GM19239 (cell line): ENCODE results near the gene BLACAT1.

ENCODE experiments used
- DNase-seq: peaks from one replicate; pipeline ENCODE4 v3.0.0; 2011; ENCODE audit warnings: low spot score; ENCODE audit not compliant: insufficient read length
- FAIRE-seq: peaks from 2 replicates; lab custom pipeline; 2011; peaks lifted over from hg19 to GRCh38; lab: Jason Lieb, UNC

BLACAT1 gene

DNA sequence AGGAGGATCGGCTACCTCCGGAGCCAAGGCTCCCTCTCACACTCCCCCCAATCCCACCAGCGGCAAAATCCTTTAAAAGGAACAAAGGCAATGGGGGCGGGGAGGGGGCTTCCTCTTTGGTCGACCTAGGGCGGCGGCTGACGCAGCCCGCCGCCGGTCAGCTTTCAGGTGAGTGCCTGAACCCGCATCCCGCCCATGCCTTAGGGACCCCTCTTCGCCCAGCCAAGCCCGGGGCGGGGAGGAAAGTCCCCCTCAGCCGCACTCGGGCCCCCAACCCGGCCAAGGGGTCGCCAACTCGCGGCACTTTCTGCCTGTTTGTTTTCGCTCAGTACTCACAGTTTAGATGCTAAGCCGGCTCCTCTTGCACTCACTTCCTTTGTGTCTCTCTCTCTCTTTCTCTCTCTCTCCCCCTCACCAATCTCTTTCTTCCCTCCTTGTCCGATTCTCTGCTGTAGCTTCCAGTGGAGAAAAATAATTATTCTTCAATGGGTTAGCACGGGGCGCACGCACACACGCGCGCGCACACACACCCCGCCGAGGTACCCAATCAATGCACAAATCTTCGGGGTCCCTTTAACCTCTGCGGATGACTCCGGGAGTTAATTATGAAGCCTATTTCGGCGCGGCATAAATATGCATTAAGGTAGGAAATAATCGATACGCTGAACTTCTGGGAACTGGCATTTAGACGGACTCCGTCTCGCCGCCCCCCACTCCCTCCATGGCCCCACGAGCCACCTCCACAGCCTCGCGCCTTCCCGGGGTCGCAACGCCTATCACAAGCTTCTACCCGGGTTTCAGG is at the start of gene BLACAT1:
Gene BLACAT1 (minus strand): TSS at position 465 of the 802 bp plus-strand sequence.
- FAIRE-seq, result no peak
- no peak for DNase-seq

DNA sequence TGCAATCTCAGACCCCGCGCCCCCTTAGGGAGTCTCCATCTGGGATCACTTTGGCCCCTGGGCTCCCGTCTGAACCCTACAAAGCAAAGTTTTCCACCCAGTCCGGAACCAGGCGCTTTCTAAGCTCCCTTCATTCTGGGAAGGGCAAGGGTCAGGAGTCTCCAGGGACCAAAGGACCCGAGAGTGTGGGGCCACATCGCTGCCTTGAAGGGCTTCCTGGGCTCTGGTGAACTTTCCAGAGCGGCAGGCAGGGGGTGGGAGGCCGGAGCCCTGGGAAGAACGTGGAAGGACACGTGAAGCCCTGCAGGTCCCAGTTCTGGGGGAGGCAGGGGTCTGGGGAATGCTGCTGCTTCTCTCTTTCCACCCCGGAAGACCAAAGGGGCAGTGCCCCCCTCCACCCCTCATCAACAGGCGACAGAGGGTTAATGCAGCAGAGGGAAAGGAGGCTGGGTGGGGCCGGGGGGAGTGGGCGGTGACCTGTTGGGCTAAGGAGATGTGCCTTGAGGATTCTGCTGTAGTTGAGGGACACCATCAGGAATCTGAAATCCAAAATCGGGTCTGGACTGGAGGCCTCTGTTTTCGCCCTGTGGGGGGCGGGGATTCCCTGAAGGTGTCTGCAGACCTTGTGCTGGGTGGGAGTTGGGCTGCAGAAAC is 49.4 kb upstream of the BLACAT1 start:
- FAIRE-seq, result no peak
- DNase-seq, result no peak

DNA sequence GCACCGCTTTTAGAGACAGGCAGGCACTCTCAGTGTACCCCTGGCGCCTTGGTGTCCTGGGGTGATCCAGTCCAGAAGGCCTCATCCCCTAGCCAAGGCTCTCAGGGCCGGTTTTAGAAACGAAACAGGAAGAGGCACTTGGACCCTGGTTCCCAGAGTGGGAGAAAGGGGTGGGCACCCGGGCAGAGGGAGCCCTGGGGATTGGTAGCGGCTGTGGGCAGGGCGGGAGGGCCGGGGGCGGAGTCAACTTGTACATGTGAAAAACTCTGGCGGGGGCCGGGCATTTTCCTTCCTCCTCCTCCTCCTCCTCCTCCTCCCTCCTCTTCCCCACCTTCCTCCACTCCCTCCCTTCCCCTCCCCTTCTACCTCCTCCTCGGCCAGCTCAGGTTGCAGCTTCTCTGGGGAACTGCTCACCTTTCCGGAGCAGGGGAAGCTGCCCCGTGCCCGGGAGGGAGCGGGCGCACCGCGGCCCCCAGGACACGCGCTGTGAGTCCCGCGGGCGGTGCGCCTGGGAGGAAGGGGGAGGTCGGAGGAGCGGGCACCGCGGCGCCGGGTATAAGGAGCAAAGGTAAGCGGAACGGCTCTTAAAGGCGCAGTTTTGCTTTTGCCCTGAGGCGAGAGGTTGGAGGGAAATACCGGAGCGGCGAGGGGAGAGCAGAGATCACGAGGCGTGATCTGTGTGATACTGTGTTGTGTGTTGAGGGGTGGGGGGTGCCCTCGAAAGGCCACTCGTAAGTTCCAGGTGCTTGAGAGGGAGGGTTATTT is 48.6 kb upstream of the BLACAT1 start, which contains the start of gene CDK18:
Gene CDK18 (plus strand): TSS at position 359 of the 765 bp plus-strand sequence. CDS start 18,499 bp downstream, outside the sequence.
- DNase-seq (no peak), FAIRE-seq (no peak)

DNA sequence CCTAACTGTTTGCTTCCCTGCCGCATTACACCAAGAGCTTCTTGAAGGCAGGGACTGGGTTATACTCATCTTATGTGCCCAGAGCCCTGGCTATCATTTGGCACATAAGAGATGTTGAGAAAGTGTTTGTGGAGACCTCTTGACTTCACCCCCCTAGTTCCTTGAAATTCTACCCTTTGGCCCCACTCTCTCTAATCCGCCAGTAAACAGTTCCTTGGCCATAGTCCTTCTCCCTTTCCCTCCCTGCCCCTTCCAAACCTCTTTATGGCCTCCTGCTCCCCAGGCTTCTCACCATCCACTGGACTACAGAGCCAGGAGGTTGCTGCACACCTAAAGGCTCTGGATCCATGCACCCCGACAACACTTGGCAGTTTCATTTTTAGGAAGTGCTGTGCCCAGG is 47.1 kb upstream of the BLACAT1 start:
- DNase-seq (no peak), FAIRE-seq (no peak)

DNA sequence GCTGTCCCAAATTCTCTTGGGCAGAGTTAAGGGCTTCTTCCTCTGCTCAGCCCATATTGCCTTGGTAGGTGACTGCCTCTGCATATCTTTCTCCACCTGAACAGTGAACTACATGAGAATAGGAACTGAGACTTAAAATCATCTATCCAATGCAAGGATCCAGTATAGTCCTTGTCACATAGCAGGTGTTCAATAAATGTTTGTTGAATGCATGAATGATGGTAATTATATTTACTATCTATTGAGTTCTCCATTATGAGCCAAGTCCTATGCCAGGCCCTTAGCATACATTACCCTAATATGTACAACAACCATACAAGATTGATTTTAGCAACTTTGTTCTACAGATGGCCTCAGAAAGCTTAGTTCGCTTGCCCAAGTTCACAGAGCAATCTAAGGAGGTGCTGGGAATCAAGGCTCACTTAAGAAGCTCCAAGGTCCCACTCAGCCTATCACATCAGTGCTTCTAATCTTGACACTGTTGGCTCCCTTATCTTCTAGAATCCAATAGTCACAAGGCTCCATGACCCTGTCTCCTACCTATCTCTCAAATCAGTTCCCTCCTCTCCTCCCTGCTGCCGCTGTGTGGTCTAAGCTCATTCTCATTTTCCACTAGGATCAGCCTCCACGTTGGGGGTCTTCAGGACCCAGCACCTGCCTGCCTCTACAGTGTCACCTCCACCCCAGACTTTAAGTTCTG is 46.4 kb upstream of the BLACAT1 start:
- no peak for FAIRE-seq
- DNase-seq, result no peak

DNA sequence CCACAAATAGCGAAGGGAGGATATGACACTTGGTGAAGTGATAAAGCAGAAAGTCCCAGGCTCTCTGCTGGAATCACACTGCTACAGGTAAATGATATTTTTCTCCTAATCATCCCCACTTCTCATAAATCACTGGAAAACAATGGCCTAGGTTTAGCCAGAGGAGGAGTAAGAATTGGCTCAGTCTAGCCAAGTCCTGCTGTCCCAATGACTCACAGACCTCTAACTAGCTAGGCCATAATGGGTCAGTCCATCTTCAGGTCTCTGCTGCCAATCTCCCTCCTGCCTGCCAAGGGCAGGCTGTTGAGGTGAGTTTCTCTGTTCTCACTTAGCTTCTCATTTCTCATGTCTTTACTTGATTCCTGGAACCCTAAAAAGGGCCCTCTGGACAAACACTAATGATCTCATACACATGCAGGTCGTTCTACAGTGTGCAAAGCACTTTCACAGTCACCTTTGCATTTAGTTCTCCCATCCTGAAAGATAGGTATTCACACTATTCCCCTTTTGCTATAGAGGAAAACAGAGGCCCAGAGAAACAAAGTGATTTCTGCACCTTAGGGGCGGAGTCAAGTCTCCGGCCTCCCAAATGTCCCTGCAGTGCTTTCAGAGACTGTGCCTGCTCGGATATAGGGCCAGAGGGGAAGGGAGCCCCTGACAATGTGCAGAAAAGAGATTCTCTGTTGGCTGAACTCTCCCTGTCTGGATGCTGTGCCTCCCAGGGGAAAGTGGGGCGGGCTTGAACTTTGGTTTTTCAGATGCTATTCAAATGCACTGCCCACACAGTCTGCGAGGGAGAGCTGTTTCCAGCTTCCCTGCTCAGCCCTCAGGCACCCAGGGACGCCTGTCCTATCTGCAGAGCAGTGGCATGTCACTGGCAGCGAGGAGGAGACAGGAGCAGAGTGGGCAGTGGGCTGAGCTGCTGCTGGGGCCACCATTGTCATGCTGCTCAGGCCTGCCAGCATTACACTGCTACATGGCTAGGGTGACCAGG is 44.7 kb upstream of the BLACAT1 start:
- no peak for DNase-seq
- no peak for FAIRE-seq

DNA sequence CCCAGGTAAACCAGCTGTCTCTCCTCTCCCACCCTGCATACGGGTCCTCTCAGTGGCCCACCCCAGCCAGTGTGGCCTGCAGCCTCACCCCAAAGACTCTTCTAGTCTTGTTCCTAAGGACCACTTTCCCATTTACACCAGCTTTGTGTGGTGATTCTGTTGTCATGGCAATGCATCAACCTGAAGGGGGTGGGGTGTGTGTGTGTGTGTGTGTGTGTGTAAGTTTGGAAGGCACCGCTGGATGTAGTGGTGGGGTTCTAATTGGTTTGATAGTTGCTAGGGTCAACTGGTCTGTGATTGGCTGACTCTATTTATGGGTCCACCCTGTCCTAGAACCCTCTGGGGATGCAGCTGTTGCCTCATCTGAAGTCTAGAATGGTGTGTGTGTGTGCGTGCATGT is 43.9 kb upstream of the BLACAT1 start:
- FAIRE-seq (no peak), DNase-seq (no peak)

DNA sequence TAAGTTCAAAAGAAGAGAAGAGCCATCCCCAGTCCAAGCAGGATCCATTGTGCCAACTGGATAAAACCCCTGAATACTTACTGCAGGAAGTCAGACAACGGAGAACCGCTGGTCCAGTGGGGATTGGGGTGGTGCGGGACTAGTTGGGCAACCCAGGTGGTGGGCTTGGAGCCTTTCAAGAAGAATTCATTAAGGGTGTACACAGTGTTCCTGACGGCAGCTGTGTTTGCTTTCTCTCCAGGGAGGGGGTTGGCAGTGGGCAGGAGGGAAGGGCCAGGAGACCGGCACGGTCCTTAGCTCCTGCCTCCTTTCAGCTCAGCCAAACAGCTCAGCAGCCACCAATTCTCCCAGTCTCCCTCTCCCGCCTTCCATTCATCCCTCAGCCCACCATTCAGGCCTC is 41.5 kb upstream of the BLACAT1 start:
- FAIRE-seq (no peak), DNase-seq (no peak)

DNA sequence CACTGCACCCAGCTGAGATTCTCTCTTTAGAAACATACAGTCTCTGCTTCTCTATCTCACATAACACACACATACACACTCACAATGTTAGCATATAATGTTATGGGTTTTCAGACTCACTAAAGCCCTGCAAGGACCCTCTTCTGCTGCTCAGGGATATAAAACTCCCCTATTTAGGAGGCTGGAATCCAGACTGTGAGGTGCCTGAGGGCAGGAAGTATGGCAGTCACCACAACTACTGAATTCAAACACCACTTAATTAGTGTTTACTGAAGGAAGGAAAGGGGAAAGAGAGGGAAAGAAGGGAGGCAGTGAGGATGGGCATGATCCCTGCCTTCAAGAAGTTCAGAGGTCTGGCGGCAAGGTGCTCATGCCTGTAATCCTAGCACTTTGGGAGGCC is 40.8 kb upstream of the BLACAT1 start:
- DNase-seq (no peak), FAIRE-seq (no peak)

DNA sequence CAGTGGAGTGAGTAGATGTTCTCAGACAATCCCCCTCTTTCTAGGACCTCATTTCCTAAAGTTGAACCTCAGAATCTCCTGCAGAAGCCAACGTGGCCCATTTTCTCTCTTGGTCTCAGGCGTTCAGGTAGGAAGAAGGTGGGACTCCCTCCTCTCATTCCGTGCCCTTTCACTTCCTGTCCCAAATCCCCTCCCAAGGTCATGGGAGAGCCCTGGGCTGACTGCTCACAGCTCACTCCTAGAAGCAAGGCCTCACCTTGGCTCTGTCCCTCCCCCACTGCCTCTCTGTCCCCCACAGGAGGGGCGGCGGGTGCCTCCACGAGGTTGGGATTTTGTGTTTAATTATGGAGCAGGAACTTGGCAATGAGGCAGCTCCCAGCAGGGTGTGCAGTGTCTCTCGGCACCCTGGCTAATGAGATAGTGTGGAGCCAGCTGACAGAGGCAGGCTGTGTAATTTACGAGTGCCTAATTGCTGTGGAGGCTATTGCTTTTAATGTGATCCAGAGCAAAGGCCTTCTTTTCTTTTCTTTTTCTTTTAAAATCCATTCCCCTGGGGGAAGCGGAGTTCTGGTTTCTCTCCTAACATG is 39.5 kb upstream of the BLACAT1 start:
- no peak for FAIRE-seq
- DNase-seq, result no peak

DNA sequence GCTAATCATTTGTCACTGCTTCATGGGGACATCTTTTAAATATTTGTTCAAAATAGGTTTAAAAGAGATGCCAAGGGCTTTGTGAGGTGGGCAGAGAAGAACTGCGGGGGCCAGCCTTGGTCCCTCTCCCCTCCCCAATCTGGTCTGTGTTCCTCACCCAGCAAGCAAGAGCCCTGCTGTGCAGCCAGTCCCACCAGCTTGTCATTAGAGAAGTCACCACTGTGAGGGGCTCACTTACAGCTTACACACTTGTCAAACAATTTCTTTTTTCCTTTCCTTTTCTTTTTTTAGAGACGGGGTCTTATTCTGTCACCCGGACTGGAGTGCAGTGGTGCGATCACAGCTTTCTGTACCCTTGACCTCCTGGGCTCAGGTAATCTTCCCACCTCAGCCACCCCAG is 38.3 kb upstream of the BLACAT1 start:
- no peak for DNase-seq
- no peak for FAIRE-seq

DNA sequence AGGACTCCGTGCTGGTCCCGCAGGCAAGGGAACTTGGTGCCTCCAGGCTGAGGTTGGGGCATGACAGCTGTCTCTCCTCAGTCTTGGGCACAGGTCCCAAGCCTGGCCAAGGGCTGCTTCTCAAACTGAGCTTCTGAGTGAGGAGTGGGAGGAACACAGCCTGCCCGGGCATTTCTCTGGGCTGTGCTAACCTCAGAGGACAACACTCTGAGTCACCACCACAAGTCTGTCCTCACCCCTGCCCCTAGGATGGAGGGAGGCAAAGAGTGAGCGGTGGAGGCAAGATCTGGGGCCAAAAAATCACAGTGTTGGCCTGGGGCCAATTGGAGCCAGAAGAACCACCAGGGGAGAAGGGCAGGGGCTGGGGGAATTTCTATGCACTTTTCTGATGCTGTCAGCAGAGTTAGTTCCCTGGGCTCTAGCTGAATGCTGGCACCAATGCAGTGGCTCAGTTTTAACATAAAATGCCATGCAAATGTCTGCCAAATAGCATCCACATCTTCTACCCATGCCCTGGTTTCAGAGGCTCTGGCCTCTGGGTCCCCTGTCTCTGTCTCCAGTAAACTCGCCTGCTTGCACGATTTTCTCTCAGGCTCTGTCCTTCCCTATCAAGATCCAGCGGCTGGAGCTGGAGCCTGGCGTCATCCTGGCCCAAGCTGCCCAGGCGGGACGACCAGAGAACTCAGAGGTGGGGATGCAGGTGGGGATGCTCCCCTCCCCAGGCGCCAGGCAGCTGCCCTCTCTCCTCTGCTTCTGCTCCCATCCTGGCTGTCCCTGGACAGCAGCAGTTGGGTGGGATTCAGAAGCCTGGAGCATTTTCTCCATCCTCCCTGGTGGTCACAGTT is 37.6 kb upstream of the BLACAT1 start:
- no peak for DNase-seq
- no peak for FAIRE-seq

DNA sequence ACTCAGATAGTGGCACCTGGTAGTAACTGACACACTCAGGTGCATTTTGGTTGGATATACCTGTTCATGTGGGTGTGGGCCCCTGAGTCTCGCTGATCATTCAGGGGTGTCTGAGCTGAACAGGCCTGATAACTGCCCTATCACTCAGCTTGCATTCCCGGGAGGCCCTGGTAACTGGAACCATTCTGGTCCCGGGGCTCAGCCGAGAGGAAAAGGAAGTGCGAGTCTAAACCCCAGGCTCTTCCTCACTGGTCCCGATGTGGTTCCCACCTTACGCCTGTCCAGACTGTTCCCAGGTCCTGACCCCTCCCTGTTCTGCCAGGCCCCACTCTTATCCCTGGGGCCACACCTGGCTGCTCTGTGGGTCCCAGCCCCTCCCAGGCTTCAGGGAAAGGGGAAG is 36.9 kb upstream of the BLACAT1 start:
- DNase-seq (no peak), FAIRE-seq (no peak)

DNA sequence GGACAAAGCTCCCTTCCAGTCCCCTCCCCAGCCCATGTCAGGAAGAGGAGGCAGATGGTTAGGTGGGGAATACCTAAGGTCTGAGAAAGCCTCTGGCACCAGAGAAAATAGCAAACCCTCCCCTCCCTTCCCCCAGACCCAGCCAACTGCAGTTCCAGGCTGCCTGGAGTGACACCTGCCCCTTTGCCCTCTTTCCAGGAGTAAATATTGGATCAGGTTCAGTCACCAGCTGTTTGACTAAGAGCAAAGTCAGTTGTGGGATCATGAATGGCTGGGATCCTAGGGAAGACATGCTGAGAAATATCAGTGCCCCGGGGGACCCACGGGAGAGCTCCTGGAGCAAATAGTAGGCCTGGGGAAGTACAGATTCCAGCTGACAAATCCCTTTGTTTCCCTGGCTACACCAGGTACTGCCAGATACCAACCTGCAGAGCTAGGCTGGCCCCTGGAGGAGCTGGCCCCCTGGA is 36.4 kb upstream of the BLACAT1 start:
- no peak for FAIRE-seq
- no peak for DNase-seq

DNA sequence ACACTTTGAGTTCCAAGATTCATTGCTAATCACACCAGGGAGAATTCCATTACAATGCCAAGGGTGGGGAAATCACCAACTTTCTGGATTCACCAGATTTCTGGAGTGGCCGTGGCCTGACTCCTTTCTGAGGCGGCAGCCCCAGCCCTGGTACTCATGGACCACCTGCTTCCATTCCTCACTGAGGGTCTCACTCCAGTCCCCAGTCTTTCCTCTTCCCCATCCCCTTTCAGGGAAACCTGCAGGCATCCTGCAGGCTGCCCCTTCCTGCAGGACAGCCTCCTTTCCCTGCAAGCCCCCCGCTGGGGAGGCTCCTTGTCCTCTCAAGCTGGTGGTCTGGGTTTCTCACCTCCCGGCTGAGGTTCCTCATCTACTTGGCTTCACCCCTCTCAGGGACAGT is 35.9 kb upstream of the BLACAT1 start:
- no peak for FAIRE-seq
- DNase-seq, result no peak

DNA sequence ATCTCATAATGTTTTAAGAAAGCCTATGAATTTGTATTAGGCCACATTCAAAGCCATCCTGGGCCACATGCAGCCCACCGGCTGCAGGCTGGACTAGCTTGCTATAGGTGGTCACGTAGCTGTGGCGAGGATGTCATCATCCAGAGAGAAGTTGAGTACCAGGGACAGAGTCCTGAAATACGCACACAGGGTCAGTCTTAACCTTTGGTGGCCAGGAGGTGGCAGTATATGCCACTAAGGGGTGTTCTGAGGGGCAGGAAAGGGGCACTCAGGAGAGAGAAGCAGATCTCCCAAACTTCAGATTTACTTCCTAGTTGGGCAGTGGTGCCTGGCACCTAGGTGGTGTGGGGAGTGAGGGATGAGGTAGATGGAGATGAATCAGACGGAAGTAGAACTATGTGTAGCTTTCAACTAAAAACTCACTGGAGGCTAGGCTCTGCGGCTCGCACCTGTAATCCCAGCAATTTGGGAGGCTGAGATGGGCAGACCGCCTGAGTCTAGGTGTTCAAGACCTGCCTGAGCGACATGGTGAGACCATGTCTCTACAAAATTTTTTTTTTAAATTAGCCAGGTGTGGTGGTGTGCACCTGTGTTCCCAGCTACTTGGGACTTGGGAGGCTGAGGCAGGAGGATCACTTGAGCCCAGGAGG is 32.4 kb upstream of the BLACAT1 start:
- FAIRE-seq (peak; percentile 83), DNase-seq (peak; percentile 68)

DNA sequence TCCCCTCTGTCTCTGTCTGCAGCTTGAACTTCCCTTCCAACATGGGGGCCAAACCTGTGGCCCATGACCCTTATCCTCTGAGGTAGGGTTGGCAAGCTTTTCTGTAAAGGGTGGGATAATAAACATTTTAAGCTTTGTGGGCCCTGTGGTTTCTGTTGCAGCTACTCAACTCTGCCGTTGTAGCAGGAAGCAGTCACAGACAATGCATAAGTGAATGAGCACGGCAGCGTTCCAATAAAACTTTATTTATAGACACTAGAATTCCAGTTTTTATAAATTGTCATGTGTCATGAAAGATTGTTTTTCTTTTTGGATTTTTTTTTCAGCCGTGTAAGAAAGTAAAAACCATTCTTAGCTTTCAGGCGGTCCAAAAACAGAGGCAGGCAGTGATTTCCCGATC is 30.4 kb upstream of the BLACAT1 start:
- DNase-seq (no peak), FAIRE-seq (no peak)
